Esophagus muscularis mucosa (tissue), 4 donors: Measurements from ENCODE around the gene MCF2L2. TPM values are rescaled to one million over a fixed set of nuclear protein-coding genes. Genes with fewer than 3 reads are reported as not detected.

Source experiments
- DNase-seq: peaks from one replicate; pipeline ENCODE4 v3.0.0-alpha.2; 2017; ENCODE audit errors: extremely low spot score
- H3K27ac ChIP-seq, 4 donors: fragments of 200-600 bp; sonication (generic); replicated peaks in 1 of 4; 1 replicate in 3 of 4; 2 replicates in 1 of 4; pipeline ENCODE4 v1.5.1; 2016 to 2019; ENCODE audit warnings: mild to moderate bottlenecking in 1 of 4
- H3K27me3 ChIP-seq, 4 donors: fragments of 200-600 bp; sonication (generic); one replicate each; pipeline versions ENCODE4 v1.5.1 to v1.6.0; 2016 to 2019
- H3K36me3 ChIP-seq, 4 donors: fragments of 200-600 bp; sonication (generic); one replicate each; pipeline ENCODE4 v1.5.1; 2016 to 2019
- H3K4me1 ChIP-seq, 4 donors: fragments of 200-600 bp; sonication (generic); one replicate each; pipeline ENCODE4 v1.5.1; 2016 to 2019
- H3K4me3 ChIP-seq, 4 donors: fragments of 200-600 bp; sonication (generic); 1 replicate in 2 of 4; 2 replicates in 2 of 4; pipeline ENCODE4 v1.5.1; 2016 to 2019; ENCODE audit warnings: mild to moderate bottlenecking in 4 of 4, moderate library complexity in 1 of 4
- H3K9me3 ChIP-seq, 4 donors: fragments of 200-600 bp; sonication (generic); 1 replicate in 3 of 4; 2 replicates in 1 of 4; pipeline ENCODE4 v1.5.1; 2016 to 2019
- EP300 ChIP-seq: sonication (generic); formaldehyde crosslinking; IDR thresholded peaks from one replicate; pipeline ENCODE4 v1.6.1; 2017; ENCODE audit warnings: antibody characterized with exemption
- POLR2A ChIP-seq: fragments of 450-650 bp; IDR thresholded peaks from one replicate; pipeline ENCODE4 v1.6.1; 2017; ENCODE audit warnings: antibody characterized with exemption, moderate library complexity, mild to moderate bottlenecking, low read depth
- POLR2AphosphoS5 ChIP-seq, 2 donors: sonication (generic); formaldehyde crosslinking; IDR thresholded peaks; one replicate each; pipeline ENCODE4 v1.6.1; 2017; ENCODE audit warnings: antibody characterized with exemption in 2 of 2
- WGBS: methylation state at CpG from one replicate; pipeline ENCODE4 v1.1.5; 2018; 5-methylcytosine and 5-hydroxymethylcytosine counted together
- intact Hi-C: fragments of 100-400 bp; cut with DNase I; formaldehyde crosslinking; loops from one replicate; pipeline ENCODE4 v1.15.1; 2023
- total RNA-seq, 4 donors: library from RNA; depleted of rRNA; stranded (reverse); fragments of >200 nt; gene quantifications; one replicate each; pipeline versions ENCODE4 v1.1.0 to v1.2.1, GENCODE V29; 2016
- TF ChIP-seq, protein P1 (sequence below), 3 experiments: fragments of 200-600 bp in 2 of 3; fragments of 450-650 bp in 1 of 3; sonication (generic) in 2 of 3; IDR thresholded peaks; one replicate each; pipeline ENCODE4 v1.5.1; 2017 to 2019; ENCODE audit warnings: antibody characterized with exemption in 3 of 3, mild to moderate bottlenecking in 2 of 3, moderate library complexity in 1 of 3

The MCF2L2 gene
- total RNA-seq, 4 donors from 2014 or later: 0.99 to 3.3 (median 1.3) TPM

DNA sequence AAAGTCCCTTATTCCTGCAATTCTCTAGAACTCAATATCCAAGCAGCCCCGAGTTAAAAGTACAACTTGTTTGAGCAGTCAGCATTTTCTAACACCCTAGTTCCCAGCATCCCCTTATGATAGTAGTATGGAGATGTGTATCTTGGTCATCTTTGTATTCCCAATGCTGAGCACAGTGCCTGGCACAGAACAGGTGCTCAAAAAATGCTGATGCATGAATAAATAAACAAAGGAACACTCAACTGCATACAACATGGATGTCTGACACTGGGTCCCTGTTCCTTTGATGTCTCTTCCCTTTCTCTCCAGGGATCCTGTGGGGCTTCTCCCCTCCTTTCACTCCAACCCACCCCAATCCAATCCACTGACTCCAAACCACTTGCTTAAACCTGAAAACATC is 199.2 kb downstream of the MCF2L2 start:
- no peak for DNase-seq
- H3K4me3 ChIP-seq: no peak overlapping the region
- no peaks in the 10 kb centered on the region for H3K4me1 ChIP-seq
- H3K27ac ChIP-seq: no peak overlapping the region
- no peaks in the 10 kb centered on the region for H3K27me3 ChIP-seq
- 67% methylated on average over 1 of the region's 1 CpG for WGBS
- intact Hi-C loops: no loop called here
- H3K36me3 ChIP-seq: no peaks in the 10 kb centered on the region
- TF ChIP-seq, protein P1, sequence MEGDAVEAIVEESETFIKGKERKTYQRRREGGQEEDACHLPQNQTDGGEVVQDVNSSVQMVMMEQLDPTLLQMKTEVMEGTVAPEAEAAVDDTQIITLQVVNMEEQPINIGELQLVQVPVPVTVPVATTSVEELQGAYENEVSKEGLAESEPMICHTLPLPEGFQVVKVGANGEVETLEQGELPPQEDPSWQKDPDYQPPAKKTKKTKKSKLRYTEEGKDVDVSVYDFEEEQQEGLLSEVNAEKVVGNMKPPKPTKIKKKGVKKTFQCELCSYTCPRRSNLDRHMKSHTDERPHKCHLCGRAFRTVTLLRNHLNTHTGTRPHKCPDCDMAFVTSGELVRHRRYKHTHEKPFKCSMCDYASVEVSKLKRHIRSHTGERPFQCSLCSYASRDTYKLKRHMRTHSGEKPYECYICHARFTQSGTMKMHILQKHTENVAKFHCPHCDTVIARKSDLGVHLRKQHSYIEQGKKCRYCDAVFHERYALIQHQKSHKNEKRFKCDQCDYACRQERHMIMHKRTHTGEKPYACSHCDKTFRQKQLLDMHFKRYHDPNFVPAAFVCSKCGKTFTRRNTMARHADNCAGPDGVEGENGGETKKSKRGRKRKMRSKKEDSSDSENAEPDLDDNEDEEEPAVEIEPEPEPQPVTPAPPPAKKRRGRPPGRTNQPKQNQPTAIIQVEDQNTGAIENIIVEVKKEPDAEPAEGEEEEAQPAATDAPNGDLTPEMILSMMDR (IDR thresholded peaks at IDR 0.05): no peak
- TF ChIP-seq POLR2A (no peak), POLR2AphosphoS5 (IDR thresholded peaks at IDR 0.05) (no peak)
- no peaks in the 10 kb centered on the region for H3K9me3 ChIP-seq

DNA sequence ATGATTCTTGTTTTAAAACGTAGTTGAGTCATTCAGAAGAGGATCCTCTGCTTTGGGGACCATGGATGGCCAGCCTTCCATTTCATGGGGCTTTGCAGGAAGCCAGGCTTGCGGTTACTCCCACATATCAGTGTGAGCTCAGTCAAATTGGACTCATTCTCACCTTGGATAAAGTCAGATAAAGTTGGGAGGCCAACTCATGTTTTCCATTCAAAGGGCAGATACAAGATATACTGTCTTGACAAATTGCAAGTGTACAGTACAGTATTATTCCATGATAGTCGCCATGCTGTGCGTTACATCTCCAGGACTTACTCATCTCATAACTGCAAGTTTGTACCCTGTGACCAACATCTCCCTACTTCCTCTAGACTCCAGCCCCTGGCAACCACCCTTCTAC is 200.8 kb downstream of the MCF2L2 start:
- H3K4me3 ChIP-seq: no peak overlapping the region
- H3K27ac ChIP-seq: no peak overlapping the region
- no peak for DNase-seq
- no peaks in the 10 kb centered on the region for H3K4me1 ChIP-seq
- no peaks in the 10 kb centered on the region for H3K9me3 ChIP-seq
- 91% methylated on average over 4 of the region's 4 CpGs for WGBS
- H3K27me3 ChIP-seq: no peaks in the 10 kb centered on the region
- TF ChIP-seq, protein P1 (IDR thresholded peaks at IDR 0.05): no peak
- TF ChIP-seq EP300: no peak
- no peak for TF ChIP-seq POLR2A
- intact Hi-C loops: no loop called here
- H3K36me3 ChIP-seq: no peaks in the 10 kb centered on the region

DNA sequence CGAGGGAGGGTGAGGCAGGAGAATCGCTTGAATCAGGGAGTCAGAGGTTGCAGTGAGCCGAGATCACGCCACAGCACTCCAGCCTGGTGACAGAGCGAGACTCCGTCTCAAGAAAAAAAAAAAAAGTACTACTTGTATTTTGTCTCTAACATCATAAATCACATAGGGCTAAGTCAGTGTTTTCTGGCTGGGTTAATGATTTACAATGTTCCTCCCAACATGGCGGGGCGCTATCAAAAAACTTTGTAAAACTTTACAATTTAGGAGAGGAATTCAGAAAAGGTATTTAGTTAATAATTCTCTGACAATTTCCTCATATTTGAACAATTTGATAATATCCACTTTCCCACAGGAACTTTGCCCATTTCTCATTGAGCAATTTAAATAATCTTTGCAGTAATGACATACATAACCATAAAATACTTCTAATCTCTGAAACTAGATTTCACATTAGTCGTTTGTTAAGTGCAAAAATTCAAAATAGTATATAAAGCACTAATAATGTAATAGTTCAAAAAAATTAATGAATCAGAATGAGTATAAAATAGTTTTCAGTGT is 202.0 kb downstream of the MCF2L2 start:
- 94% methylated on average over 9 of the region's 9 CpGs for WGBS
- Histone ChIP-seq H3K36me3 (no peaks in the 10 kb centered on the region), H3K9me3 (no peaks in the 10 kb centered on the region), H3K27me3 (no peaks in the 10 kb centered on the region), H3K27ac (no peak overlapping the region), H3K4me3 (no peak overlapping the region), H3K4me1 (no peaks in the 10 kb centered on the region)
- intact Hi-C loops: no loop called here
- TF ChIP-seq EP300 (no peak), POLR2A (no peak), POLR2AphosphoS5 (IDR thresholded peaks at IDR 0.05) (no peak)
- TF ChIP-seq, protein P1 (IDR thresholded peaks at IDR 0.05): no peak
- no peak for DNase-seq

- H3K9me3 ChIP-seq: no peaks in the 10 kb centered on the region
- H3K4me3 ChIP-seq: no peak overlapping the region
- no peaks in the 10 kb centered on the region for H3K36me3 ChIP-seq
- intact Hi-C loops: no loop called here
- TF ChIP-seq, protein P1 (IDR thresholded peaks at IDR 0.05): no peak
- TF ChIP-seq POLR2AphosphoS5 (IDR thresholded peaks at IDR 0.05): no peak
- TF ChIP-seq EP300: no peak
- TF ChIP-seq POLR2A: no peak
- 75% methylated on average over 11 of the region's 11 CpGs for WGBS
- no peaks in the 10 kb centered on the region for H3K27me3 ChIP-seq
- H3K4me1 ChIP-seq: no peaks in the 10 kb centered on the region
- no peak overlapping the region for H3K27ac ChIP-seq
- DNase-seq: no peak
These were observed 204.0 kb downstream of the MCF2L2 start for GRCh38 chr3:183224180-183224970.
